Activated CD4-positive, alpha-beta T cell treated with anti-CD3 and anti-CD28 coated beads for 4 hours (primary cell): Measurements from ENCODE around the gene SYCE1L.
"Not testable (repeated sequence)": the region's sequence is repeated elsewhere in the genome, so short reads cannot be mapped to it uniquely, and the experiment has no call there.

Experiments
- DNase-seq, 2 donors: peaks; one replicate each; pipeline ENCODE4 v3.0.0-alpha.2; 2020

The SYCE1L gene

GRCh38 chr16:77206533-77206932, 7.3 kb downstream of the SYCE1L start:
- no peak for DNase-seq

GRCh38 chr16:77207030-77207429, 7.8 kb downstream of the SYCE1L start:
- no peak for DNase-seq

GRCh38 chr16:77208382-77208781, 9.2 kb downstream of the SYCE1L start:
- DNase-seq: no peak

- DNase-seq: peak; percentile 76 to 79
These were observed 12.9 kb downstream of the SYCE1L start for GRCh38 chr16:77211880-77212740.

- DNase-seq: peak; percentile 72 to 75
These were observed 13.7 kb downstream of the SYCE1L start for GRCh38 chr16:77212741-77213541.

DNA sequence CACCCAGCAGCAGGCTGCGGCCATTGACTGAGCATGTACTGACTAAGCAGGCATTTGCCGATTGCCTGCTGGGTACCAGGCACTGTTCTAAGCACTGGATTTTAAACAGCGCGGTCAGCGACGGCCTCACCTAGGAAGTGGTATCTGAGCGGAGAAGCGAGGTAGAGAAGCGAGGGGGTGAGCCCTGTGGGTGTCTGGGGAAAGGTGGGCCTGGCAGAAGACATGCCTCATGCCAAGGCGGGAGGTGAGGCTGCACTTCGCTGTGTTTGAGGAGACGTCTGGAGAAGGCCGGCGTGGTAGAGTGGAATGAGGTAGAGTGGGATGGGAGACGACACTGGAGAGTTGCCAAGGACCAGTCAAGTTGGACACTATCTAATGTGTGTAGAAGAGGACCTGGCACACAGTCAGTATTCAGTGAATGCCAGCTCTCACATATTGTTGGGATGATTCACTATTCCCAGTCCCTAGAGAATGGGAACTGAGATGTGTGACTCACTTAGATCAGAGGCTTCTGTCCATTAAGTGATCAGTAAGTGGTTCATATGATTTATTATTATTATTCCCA, 14.4 kb downstream of the SYCE1L start:
- DNase-seq: no peak

GRCh38 chr16:77214411-77215138, 15.4 kb downstream of the SYCE1L start:
- DNase-seq: no peak

DNA sequence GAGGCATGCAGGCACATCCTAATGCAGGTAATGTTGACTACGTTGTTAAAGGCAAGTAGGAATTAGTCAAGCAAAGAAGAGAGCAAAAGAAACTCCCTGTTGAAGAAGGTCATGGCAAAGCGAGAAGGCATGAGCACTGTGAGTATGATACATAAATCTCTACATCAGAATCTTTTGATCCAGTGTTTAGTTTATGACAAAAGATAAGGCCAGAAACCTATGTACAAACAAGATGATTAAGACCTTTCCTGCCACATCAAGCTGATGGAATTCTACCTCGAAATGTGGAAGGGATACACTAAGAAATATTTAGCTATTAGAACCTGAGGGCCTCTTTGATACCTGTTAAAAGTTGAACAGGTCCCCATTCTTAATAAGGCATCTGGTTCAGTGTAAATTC, 20.2 kb downstream of the SYCE1L start:
- DNase-seq: no peak

DNA sequence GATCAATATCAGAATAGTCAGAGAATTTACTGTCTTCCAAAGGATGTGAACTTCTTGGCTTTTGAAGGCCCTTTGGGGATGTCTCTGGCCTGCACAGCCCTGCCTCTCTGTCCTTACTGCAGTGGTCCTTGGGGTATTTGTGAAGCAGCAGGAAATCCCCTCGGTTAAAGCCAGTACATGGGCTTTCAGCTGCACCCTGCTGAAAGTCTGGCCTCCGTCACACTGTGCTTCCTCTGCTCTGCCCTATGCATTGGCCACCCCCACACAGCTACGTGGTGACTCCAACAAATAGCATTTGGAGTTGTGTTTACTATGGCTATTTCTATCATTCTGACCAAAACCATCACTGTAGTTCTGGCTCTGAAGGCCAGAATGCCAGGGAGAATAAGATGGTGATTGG, 21.2 kb downstream of the SYCE1L start:
- DNase-seq: no peak

- DNase-seq: no peak
These were observed 22.3 kb downstream of the SYCE1L start for GRCh38 chr16:77221482-77221881.

GRCh38 chr16:77223184-77223583, 24.0 kb downstream of the SYCE1L start:
- DNase-seq: no peak

GRCh38 chr16:77225182-77225581, 26.0 kb downstream of the SYCE1L start:
- no peak for DNase-seq

GRCh38 chr16:77227745-77228144, 28.5 kb downstream of the SYCE1L start:
- DNase-seq: no peak

DNA sequence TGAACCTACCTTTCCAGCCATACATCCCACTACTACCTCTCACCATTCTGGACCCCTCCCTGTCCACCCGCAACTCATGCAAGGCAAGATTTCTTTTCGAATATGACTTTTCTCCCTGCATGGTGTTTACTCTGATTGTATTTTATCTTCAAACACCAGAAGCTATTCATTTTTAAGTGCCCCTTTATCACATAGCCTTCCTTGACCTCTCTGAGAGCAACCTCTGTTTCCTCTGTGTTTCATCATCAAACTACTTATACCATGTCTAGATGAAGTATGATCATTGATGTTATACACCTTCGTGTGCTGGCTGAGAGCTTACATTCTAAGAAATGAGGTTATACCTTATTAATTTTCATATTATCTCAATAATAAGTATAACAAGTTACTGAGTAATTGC, 31.8 kb downstream of the SYCE1L start:
- DNase-seq: no peak

DNA sequence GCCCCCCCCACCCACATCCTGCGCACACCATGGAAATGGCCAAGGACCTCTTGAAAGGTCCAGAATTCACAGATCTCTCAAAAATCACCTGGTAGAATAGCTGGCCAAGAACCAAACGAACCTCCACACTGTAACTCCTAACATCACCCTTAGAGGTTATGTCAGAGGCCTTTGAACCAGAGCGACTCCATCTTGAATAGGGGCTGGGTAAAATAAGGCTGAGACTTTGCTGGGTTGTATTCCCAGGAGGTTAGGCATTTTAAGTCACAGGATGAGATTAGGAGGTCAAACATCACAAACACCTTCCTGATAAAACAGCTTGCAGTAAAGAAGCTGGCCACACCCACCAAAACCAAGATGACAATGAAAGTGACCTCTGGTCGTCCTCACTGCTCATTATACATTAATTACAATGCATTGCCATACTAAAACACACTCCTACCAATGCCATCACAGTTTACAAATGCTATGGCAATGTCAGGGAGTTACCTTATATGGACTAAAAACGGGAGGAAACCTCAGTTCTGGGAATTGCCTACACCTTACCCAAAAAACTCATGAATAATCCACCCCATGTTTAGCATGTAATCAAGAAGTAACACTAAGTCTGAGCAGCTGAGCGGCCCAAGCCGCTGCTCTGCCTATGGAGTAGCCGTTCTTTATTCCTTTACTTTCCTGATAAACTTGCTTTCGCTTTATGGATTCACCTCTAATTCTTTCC, 34.8 kb downstream of the SYCE1L start:
- DNase-seq: no peak

- no peak for DNase-seq
These were observed 35.4 kb downstream of the SYCE1L start for GRCh38 chr16:77234611-77235010.

DNA sequence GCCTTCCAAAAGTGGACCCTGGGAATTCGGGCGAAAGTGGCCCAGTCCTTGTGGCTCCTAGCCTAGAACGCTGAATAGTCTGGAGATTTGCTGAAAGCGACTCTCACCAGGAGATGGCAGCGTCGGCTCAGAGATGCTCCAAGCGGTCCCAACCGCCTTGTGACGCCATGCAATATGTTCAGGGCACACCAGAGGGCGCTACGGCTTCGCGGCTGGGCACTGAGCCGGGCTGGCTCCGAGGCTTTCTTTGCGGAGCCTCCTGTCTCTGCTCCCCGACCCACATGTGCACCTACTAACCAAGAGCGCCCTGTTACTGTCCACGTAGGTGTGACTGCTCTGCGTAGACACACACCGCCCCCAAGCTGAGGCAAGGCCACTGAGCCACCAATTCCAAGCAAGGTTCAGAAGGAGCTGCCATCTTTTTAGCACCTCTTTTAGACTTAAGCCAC, 36.9 kb downstream of the SYCE1L start:
- DNase-seq: peak; percentile 79 to 90

DNA sequence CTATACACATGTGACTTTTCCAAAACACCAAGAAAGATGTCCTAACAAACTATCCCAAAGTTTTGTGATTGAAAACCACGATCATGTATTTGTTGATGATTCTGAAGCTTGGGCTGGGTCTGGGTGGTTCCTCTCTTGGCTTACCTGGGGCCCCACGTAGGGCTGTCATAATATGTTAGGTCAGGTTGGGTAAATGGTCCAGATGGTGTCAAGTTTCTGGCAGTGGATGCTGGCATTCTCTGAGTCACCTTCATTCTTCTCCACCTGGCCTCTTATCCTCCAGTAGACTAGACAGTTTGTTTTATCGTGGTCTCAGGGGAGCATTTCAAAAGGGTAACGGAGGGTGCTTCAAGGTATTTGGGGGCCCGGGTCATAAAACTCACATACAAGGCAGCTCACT, 39.4 kb downstream of the SYCE1L start:
- no peak for DNase-seq

DNA sequence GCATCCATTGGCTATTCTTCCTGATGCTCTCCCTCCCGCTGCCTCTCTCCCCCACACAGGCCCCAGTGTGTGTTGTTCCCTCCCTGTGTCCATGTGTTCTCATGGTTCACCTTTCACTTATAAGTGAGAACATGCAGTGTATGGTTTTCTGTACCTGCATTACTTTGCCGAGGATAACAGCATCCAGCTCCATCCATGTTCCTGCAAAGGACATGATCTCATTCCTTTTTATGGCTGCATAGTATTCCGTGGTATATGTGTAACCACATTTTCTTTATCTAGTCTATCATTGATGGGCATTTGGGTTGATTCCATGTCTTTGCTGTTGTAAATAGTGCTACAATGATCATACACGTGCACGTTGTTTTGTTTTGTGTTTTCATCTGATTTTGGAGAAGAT, 43.3 kb downstream of the SYCE1L start:
- not testable (repeated sequence) for DNase-seq

DNA sequence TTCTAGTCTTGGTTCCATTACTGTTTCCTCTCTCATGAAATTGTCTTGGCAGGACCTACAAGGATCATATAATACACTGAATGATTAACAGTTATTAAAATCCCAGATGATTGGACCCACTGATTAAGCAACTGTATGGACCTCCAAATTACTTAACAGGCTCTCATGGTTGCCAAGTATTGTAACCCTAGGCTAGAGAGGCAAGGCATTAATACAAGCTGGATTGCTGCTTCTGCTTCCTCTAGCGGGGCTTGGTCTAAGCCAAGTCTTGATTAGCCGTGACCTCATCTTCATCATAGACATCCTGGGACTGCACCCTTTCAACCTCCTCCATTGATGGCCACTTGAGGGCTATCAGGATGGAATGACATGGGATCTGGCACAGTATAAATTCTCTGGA, 46.9 kb downstream of the SYCE1L start:
- no peak for DNase-seq

GRCh38 chr16:77250400-77250799, 51.2 kb downstream of the SYCE1L start:
- no peak for DNase-seq
